LNCAP (cell line): ENCODE results near the gene SLC5A6.

Experiments used
- TF ChIP-seq, protein P1 (sequence below): fragments of 450-650 bp; IDR thresholded peaks from 2 replicates; pipeline ENCODE4 v1.5.1; 2017; ENCODE audit warnings: mild to moderate bottlenecking

The SLC5A6 gene

GRCh38 chr2:27219091-27219490 is 7.0 kb upstream of the SLC5A6 start:
- TF ChIP-seq, protein P1, sequence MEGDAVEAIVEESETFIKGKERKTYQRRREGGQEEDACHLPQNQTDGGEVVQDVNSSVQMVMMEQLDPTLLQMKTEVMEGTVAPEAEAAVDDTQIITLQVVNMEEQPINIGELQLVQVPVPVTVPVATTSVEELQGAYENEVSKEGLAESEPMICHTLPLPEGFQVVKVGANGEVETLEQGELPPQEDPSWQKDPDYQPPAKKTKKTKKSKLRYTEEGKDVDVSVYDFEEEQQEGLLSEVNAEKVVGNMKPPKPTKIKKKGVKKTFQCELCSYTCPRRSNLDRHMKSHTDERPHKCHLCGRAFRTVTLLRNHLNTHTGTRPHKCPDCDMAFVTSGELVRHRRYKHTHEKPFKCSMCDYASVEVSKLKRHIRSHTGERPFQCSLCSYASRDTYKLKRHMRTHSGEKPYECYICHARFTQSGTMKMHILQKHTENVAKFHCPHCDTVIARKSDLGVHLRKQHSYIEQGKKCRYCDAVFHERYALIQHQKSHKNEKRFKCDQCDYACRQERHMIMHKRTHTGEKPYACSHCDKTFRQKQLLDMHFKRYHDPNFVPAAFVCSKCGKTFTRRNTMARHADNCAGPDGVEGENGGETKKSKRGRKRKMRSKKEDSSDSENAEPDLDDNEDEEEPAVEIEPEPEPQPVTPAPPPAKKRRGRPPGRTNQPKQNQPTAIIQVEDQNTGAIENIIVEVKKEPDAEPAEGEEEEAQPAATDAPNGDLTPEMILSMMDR: no peak

GRCh38 chr2:27218614-27219013 is 6.5 kb upstream of the SLC5A6 start:
- TF ChIP-seq, protein P1: no peak

GRCh38 chr2:27217173-27218121 is 5.4 kb upstream of the SLC5A6 start, which contains the start of gene CAD:
Gene CAD (plus strand): TSS chr2:27217369. CDS start chr2:27217552, 183 bp downstream.
- TF ChIP-seq, protein P1: no peak

GRCh38 chr2:27216416-27217137 is 4.5 kb upstream of the SLC5A6 start:
- TF ChIP-seq, protein P1: no peak

- TF ChIP-seq, protein P1: no peak
Observed at GRCh38 chr2:27214941-27215340, 2.9 kb upstream of the SLC5A6 start.

DNA sequence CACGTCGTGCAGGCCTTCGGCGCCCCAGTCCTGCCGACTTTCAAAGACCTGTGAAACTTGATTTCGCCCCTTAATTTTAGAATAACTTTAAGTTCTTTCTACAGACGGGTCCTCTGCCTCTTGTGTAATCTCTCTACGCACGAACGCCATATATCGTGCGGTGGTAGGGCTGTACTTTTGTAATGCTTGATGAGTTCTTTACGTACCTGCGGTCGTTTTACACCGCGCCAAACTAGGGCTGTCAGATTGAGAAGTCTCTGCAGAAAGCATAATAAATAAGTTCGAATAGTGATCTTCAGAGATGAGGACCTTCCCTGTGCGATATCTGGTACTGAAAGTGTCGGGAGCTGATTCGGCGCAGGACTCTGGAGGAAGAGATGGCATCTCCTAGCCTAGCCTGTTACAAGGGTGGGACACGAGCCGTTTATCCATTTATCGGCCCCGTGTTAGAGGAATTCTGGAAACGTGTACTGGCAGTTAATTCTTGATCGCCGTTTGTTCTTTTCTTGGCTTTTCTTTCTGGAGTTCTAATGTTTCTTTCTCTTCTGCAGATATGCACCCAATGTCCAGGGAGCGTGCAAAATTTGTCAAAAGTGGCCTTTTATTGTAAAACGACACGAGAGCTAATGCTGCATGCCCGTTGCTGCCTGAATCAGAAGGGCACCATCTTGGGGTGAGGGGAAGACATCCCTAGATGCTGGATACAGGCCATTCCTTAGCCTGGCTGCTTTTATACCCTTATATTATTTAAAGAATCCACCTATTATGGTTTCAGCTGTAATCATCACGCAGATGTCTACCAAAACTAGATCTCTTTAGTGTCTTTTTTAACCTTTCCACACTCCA is 781 bp upstream of the SLC5A6 start:
- TF ChIP-seq, protein P1: no peak
